ENCODE measurements around the gene ABCC8.

ABCC8 gene

GRCh38 chr11:17476317-17477083 is at the start of gene ABCC8:
Gene ABCC8 (minus strand): TSS chr11:17476845. CDS start chr11:17476776, 69 bp downstream.
- H3K36me3 ChIP-seq (ENCODE audit: insufficient read depth, low read depth, low read length): no peaks in the 10 kb centered on the region
- peak within 1 kb of the TSS; percentile 83 for H3K4me3 ChIP-seq (ENCODE audit: low read length)
- H3K9me3 ChIP-seq (ENCODE audit: insufficient read depth, low read depth, low read length): no peaks in the 10 kb centered on the region
- H3K9ac ChIP-seq (ENCODE audit: low read depth, low read length): peak within 1 kb of the TSS; percentile 62; the same call in 1 of the 2 replicates
- no peak within 1 kb of the TSS for H3K27ac ChIP-seq (ENCODE audit: low read length)
- peaks cover 59% of the 10 kb centered on the region for H3K27me3 ChIP-seq (ENCODE audit: insufficient read depth, low read length)
- peaks cover 13% of the 10 kb centered on the region; the same call in 1 of the 2 replicates for H3K4me1 ChIP-seq (ENCODE audit: insufficient read depth, low read length)

GRCh38 chr11:17526326-17526725 is 49.7 kb upstream of the ABCC8 start:
- no peak overlapping the region for H3K27ac ChIP-seq (ENCODE audit: low read length)
- H3K4me3 ChIP-seq (ENCODE audit: low read length): no peak overlapping the region
- no peak overlapping the region for H3K9ac ChIP-seq (ENCODE audit: low read depth, low read length)
- H3K36me3 ChIP-seq (ENCODE audit: insufficient read depth, low read depth, low read length): no peaks in the 10 kb centered on the region
- H3K9me3 ChIP-seq (ENCODE audit: insufficient read depth, low read depth, low read length): no peaks in the 10 kb centered on the region
- H3K4me1 ChIP-seq (ENCODE audit: insufficient read depth, low read length): no peaks in the 10 kb centered on the region; the same call in 1 of the 2 replicates
- H3K27me3 ChIP-seq (ENCODE audit: insufficient read depth, low read length): no peaks in the 10 kb centered on the region

GRCh38 chr11:17525570-17525969 is 48.9 kb upstream of the ABCC8 start:
- Histone ChIP-seq H3K4me1 (ENCODE audit: insufficient read depth, low read length) (no peaks in the 10 kb centered on the region), H3K36me3 (ENCODE audit: insufficient read depth, low read depth, low read length) (no peaks in the 10 kb centered on the region), H3K4me3 (ENCODE audit: low read length) (no peak overlapping the region), H3K27me3 (ENCODE audit: insufficient read depth, low read length) (no peaks in the 10 kb centered on the region), H3K27ac (ENCODE audit: low read length) (no peak overlapping the region), H3K9me3 (ENCODE audit: insufficient read depth, low read depth, low read length) (no peaks in the 10 kb centered on the region), H3K9ac (ENCODE audit: low read depth, low read length) (no peak overlapping the region)

GRCh38 chr11:17524221-17524620 is 47.6 kb upstream of the ABCC8 start:
- peaks cover 3% of the 10 kb centered on the region; the same call in 1 of the 2 replicates for H3K4me1 ChIP-seq (ENCODE audit: insufficient read depth, low read length)
- H3K27me3 ChIP-seq (ENCODE audit: insufficient read depth, low read length): no peaks in the 10 kb centered on the region
- no peaks in the 10 kb centered on the region for H3K9me3 ChIP-seq (ENCODE audit: insufficient read depth, low read depth, low read length)
- no peak overlapping the region for H3K27ac ChIP-seq (ENCODE audit: low read length)
- no peaks in the 10 kb centered on the region for H3K36me3 ChIP-seq (ENCODE audit: insufficient read depth, low read depth, low read length)
- H3K9ac ChIP-seq (ENCODE audit: low read depth, low read length): no peak overlapping the region
- no peak overlapping the region for H3K4me3 ChIP-seq (ENCODE audit: low read length)

GRCh38 chr11:17522655-17523054 is 46.0 kb upstream of the ABCC8 start:
- Histone ChIP-seq H3K36me3 (ENCODE audit: insufficient read depth, low read depth, low read length) (no peaks in the 10 kb centered on the region), H3K27ac (ENCODE audit: low read length) (no peak overlapping the region), H3K9ac (ENCODE audit: low read depth, low read length) (no peak overlapping the region), H3K9me3 (ENCODE audit: insufficient read depth, low read depth, low read length) (no peaks in the 10 kb centered on the region), H3K27me3 (ENCODE audit: insufficient read depth, low read length) (no peaks in the 10 kb centered on the region), H3K4me3 (ENCODE audit: low read length) (no peak overlapping the region), H3K4me1 (ENCODE audit: insufficient read depth, low read length) (peaks cover 4% of the 10 kb centered on the region; the same call in 1 of the 2 replicates)

- Histone ChIP-seq H3K9ac (ENCODE audit: low read depth, low read length) (no peak overlapping the region), H3K4me3 (ENCODE audit: low read length) (no peak overlapping the region), H3K27me3 (ENCODE audit: insufficient read depth, low read length) (no peaks in the 10 kb centered on the region), H3K9me3 (ENCODE audit: insufficient read depth, low read depth, low read length) (no peaks in the 10 kb centered on the region), H3K36me3 (ENCODE audit: insufficient read depth, low read depth, low read length) (no peaks in the 10 kb centered on the region), H3K27ac (ENCODE audit: low read length) (no peak overlapping the region), H3K4me1 (ENCODE audit: insufficient read depth, low read length) (peaks cover 4% of the 10 kb centered on the region; the same call in 1 of the 2 replicates)
These were observed 44.7 kb upstream of the ABCC8 start for GRCh38 chr11:17521106-17521900.

GRCh38 chr11:17519061-17519885 is 42.6 kb upstream of the ABCC8 start:
- peaks cover 4% of the 10 kb centered on the region; the same call in 1 of the 2 replicates for H3K4me1 ChIP-seq (ENCODE audit: insufficient read depth, low read length)
- H3K9me3 ChIP-seq (ENCODE audit: insufficient read depth, low read depth, low read length): no peaks in the 10 kb centered on the region
- H3K27ac ChIP-seq (ENCODE audit: low read length): no peak overlapping the region
- no peak overlapping the region for H3K9ac ChIP-seq (ENCODE audit: low read depth, low read length)
- H3K27me3 ChIP-seq (ENCODE audit: insufficient read depth, low read length): no peaks in the 10 kb centered on the region
- no peaks in the 10 kb centered on the region for H3K36me3 ChIP-seq (ENCODE audit: insufficient read depth, low read depth, low read length)
- H3K4me3 ChIP-seq (ENCODE audit: low read length): no peak overlapping the region

- no peaks in the 10 kb centered on the region for H3K36me3 ChIP-seq (ENCODE audit: insufficient read depth, low read depth, low read length)
- no peaks in the 10 kb centered on the region for H3K27me3 ChIP-seq (ENCODE audit: insufficient read depth, low read length)
- H3K9me3 ChIP-seq (ENCODE audit: insufficient read depth, low read depth, low read length): no peaks in the 10 kb centered on the region
- no peak overlapping the region for H3K4me3 ChIP-seq (ENCODE audit: low read length)
- no peak overlapping the region for H3K9ac ChIP-seq (ENCODE audit: low read depth, low read length)
- no peak overlapping the region for H3K27ac ChIP-seq (ENCODE audit: low read length)
- peaks cover 4% of the 10 kb centered on the region; the same call in 1 of the 2 replicates for H3K4me1 ChIP-seq (ENCODE audit: insufficient read depth, low read length)
These were observed 41.7 kb upstream of the ABCC8 start for GRCh38 chr11:17518366-17518765.

GRCh38 chr11:17517186-17517585 is 40.5 kb upstream of the ABCC8 start:
- H3K4me3 ChIP-seq (ENCODE audit: low read length): no peak overlapping the region
- H3K27ac ChIP-seq (ENCODE audit: low read length): no peak overlapping the region
- H3K36me3 ChIP-seq (ENCODE audit: insufficient read depth, low read depth, low read length): no peaks in the 10 kb centered on the region
- H3K9ac ChIP-seq (ENCODE audit: low read depth, low read length): no peak overlapping the region
- no peaks in the 10 kb centered on the region for H3K9me3 ChIP-seq (ENCODE audit: insufficient read depth, low read depth, low read length)
- H3K4me1 ChIP-seq (ENCODE audit: insufficient read depth, low read length): peaks cover 4% of the 10 kb centered on the region; the same call in 1 of the 2 replicates
- no peaks in the 10 kb centered on the region for H3K27me3 ChIP-seq (ENCODE audit: insufficient read depth, low read length)

GRCh38 chr11:17516551-17517150 is 40.0 kb upstream of the ABCC8 start:
- Histone ChIP-seq H3K9me3 (ENCODE audit: insufficient read depth, low read depth, low read length) (no peaks in the 10 kb centered on the region), H3K27ac (ENCODE audit: low read length) (no peak overlapping the region), H3K27me3 (ENCODE audit: insufficient read depth, low read length) (no peaks in the 10 kb centered on the region), H3K36me3 (ENCODE audit: insufficient read depth, low read depth, low read length) (no peaks in the 10 kb centered on the region), H3K4me1 (ENCODE audit: insufficient read depth, low read length) (peaks cover 4% of the 10 kb centered on the region; the same call in 1 of the 2 replicates), H3K4me3 (ENCODE audit: low read length) (no peak overlapping the region), H3K9ac (ENCODE audit: low read depth, low read length) (no peak overlapping the region)

All from iPS-20b (cell line).